Caki2 (cell line): ENCODE measurements around the gene ABCC3. TPM values are rescaled to one million over a fixed set of nuclear protein-coding genes. Genes with fewer than 3 reads are reported as not detected.

ENCODE experiments used
- DNase-seq: peaks from one replicate; pipeline ENCODE4 v3.0.0-alpha.2; 2015; ENCODE audit warnings: low read depth
- in situ Hi-C: cut with HindIII; loops from 2 replicates; pipeline ENCODE4 v1.10.0; 2016; ENCODE audit warnings: low sequenced_read_pairs, low pct_unique_long_range_greater_than_20kb, mixed read lengths
- total RNA-seq: library from RNA; depleted of rRNA; stranded (reverse); fragments of >200 nt; shearing (Covaris generic); gene quantifications from 2 replicates; pipeline ENCODE4 v1.2.3, GENCODE V29; 2014; ENCODE audit warnings: low replicate concordance; rRNA removed

ABCC3 gene
- total RNA-seq, 1 experiment from 2014 or later: 67.8 TPM

DNA sequence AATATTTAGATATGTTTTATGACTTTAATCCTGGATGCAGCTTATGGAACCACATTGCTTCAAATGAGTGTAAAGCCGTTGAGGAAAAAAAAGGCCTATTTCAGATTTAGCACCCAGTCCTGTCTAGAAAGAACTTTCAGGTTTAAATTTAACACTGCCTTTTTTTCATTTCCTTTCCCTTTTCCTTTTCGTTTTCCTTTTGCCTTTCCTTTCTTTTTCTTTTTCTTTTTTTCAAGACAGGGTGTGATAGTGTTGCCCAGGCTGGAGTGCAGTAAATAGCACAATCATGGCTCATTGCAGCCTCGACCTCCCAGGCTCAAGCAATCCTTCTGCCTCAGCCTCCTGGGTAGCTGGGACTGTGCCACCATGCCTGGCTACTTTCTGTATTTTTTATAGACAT is 100.6 kb downstream of the ABCC3 start:
- DNase-seq: no peak
- in situ Hi-C loops: no loop called here

DNA sequence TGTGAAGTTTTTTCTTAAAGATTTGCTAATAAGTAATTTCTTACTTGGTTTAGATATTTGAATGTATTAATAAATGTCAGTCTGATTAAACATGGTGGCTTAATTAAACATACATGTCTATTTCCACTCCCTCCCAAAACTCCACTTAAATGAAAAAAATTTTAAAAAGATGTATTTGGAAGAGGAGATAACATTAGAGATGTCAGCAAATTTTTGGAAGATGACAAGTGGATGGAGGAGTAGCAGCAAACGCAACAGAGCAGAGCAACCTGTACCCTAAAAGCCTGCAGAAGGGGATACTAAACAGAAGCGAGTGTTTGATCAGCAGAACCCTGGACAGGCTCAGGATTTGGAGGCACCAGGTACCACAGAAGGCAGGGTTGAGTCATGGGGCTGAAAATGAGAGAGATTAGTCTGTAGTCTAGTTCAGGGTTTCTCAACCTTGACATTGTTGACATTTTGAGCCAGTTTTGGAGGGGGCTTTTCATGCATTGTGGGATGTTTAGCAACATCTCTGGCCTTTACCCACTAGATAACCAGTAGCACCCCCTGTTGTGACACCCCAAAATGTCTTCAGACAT is 102.5 kb downstream of the ABCC3 start:
- in situ Hi-C loops: no loop called here
- DNase-seq: no peak

DNA sequence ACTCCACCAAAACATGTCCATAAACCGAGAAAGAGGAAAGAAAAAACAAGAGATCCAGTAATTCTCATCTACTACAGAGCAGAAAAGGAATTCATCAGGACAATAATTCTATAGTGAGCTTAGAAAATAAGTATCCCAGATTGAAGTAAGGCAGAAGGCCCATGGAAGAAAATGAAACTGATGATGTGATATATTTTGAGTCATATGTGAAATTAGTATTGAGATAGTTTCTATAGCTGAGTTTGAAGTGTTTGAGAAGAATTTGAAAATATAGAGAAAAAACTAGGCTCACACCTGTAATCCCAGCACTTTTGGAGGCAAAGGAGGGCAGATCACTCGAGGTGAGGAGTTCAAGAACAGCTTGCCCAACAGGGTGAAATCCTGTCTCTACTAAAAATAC is 104.4 kb downstream of the ABCC3 start:
- DNase-seq: no peak
- in situ Hi-C loops: no loop called here

Other genes starting within 250 kb of the ABCC3 start
- 250 and 251 TPM in 2 replicates for gene LRRC59, start 237.4 kb upstream of the ABCC3 start, total RNA-seq
- 33.1 and 62.2 TPM in 2 replicates for gene ACSF2, start 208.7 kb upstream of the ABCC3 start, total RNA-seq
- gene CHAD, start 166.0 kb upstream of the ABCC3 start, total RNA-seq: not detected in 2 replicates
- 31.4 and 41.4 TPM in 2 replicates for gene RSAD1, start 156.0 kb upstream of the ABCC3 start, total RNA-seq
- gene MYCBPAP, start 126.4 kb upstream of the ABCC3 start, total RNA-seq: 1.1 and 9.3 TPM in 2 replicates
- gene EPN3, start 102.1 kb upstream of the ABCC3 start, total RNA-seq: 0.07 and 0.32 TPM in 2 replicates
- gene SPATA20, start 87.7 kb upstream of the ABCC3 start, total RNA-seq: 138 and 140 TPM in 2 replicates
- 0.35 and 3.3 TPM in 2 replicates for gene CACNA1G, start 74.2 kb upstream of the ABCC3 start, total RNA-seq
- gene ANKRD40, start 73.0 kb downstream of the ABCC3 start, total RNA-seq: 29.7 and 44.3 TPM in 2 replicates
- 9.2 and 26.6 TPM in 2 replicates for gene LUC7L3, start 84.7 kb downstream of the ABCC3 start, total RNA-seq
- gene ANKRD40CL, start 132.6 kb downstream of the ABCC3 start, total RNA-seq: not detected in 2 replicates
- gene WFIKKN2, start 200.7 kb downstream of the ABCC3 start, total RNA-seq: not detected in 2 replicates
- gene TOB1, start 231.5 kb downstream of the ABCC3 start, total RNA-seq: 11.8 and 15.6 TPM in 2 replicates